ENCODE results near the gene RGL2. TPM values are rescaled to one million over a fixed set of nuclear protein-coding genes. Genes with fewer than 3 reads are reported as not detected.

RGL2 gene
- total RNA-seq, 1 experiment from 2014 or later, result 71.3 TPM

DNA sequence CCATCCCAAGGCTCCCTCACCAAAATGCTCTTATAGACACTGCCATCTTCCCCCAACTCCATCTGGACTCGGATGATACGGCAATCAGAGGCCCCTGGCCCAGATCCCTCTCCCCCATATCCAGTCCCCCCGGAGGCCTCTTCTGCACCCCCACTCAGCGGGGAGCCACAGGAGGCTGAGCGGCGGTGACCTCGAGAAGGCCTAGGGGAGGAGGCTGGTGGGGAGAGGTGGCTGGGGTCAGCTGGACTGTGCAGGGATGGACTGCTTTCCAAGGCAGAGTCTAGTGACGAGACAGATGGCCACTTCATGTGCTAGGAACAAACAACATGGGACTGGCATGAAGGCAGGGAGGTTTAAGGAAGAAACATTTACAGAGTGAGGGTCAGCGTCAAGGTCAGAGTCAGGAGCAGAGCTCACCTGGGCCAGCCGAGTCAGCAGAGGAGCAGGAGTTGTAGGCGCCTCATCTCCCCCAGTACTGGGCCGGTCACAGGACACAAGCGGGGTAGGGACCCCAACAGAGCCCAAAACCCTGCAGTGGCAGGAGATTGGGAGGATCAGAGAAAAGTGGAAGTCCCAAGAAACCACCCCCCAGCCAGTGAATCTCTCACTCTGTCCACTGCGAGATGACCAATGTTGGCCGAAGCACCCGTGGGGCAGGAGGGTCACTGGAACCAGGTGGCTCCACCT lies 5.6 kb downstream of the RGL2 start:
- H3K4me3 ChIP-seq (ENCODE audit: low read depth, low read length), result no peak overlapping the region
- TF ChIP-seq, protein P1, sequence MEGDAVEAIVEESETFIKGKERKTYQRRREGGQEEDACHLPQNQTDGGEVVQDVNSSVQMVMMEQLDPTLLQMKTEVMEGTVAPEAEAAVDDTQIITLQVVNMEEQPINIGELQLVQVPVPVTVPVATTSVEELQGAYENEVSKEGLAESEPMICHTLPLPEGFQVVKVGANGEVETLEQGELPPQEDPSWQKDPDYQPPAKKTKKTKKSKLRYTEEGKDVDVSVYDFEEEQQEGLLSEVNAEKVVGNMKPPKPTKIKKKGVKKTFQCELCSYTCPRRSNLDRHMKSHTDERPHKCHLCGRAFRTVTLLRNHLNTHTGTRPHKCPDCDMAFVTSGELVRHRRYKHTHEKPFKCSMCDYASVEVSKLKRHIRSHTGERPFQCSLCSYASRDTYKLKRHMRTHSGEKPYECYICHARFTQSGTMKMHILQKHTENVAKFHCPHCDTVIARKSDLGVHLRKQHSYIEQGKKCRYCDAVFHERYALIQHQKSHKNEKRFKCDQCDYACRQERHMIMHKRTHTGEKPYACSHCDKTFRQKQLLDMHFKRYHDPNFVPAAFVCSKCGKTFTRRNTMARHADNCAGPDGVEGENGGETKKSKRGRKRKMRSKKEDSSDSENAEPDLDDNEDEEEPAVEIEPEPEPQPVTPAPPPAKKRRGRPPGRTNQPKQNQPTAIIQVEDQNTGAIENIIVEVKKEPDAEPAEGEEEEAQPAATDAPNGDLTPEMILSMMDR (IDR thresholded peaks at IDR 0.05; ENCODE audit: insufficient read depth in 1 of 2, low read depth in 1 of 2, low read length in 1 of 2, severe bottlenecking in 1 of 2, unreplicated experiment in 1 of 2), result no peak
- POLR2A ChIA-PET, result no interaction called here
- CTCF ChIA-PET, result no interaction called here
- Mint-ChIP-seq H3K27ac (ENCODE audit: unreplicated experiment) (no peak overlapping the region), H3K27me3 (ENCODE audit: insufficient read depth, unreplicated experiment) (no peaks in the 10 kb centered on the region), H3K4me1 (ENCODE audit: low read depth, unreplicated experiment) (peaks cover 24% of the 10 kb centered on the region), H3K36me3 (ENCODE audit: insufficient read depth, unreplicated experiment) (peaks cover 56% of the 10 kb centered on the region), H3K9me3 (ENCODE audit: unreplicated experiment) (no peaks in the 10 kb centered on the region), H3K4me3 (ENCODE audit: unreplicated experiment) (no peak overlapping the region)
- H3K4me1 ChIP-seq, result peaks cover 20% of the 10 kb centered on the region
- intact Hi-C loops (cut with micrococcal nuclease; ENCODE audit: unreplicated experiment), result no loop called here
- no peak for DNase-seq
- no peaks in the 10 kb centered on the region for H3K27me3 ChIP-seq (replicated peaks; ENCODE audit: control insufficient read depth, insufficient read depth, low read length)
- peaks cover 2% of the 10 kb centered on the region; the same call in 1 of the 2 replicates for H3K36me3 ChIP-seq (ENCODE audit: control insufficient read depth, insufficient read depth, low read length)
- no peaks in the 10 kb centered on the region for H3K9me3 ChIP-seq
- BruUV-seq (replicated peaks), result no TSS peak

DNA sequence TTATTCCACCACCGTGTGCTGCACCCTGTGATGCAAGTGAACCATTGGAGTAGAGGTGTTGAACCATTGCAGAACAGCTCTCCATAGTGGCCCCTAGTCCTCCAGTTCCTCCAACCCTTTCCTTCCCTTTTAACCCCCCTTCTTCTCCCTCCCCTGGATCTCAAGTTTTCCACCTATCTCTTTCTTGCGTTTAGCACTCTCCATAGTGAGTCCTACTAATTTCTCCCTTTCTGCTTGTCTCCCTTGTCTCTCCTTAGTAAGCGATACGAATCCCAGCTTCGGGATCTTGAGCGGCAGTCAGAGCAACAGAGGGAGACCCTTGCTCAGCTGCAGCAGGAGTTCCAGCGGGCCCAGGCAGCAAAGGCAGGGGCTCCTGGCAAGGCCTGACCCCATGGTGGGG lies 8.3 kb downstream of the RGL2 start:
- ChIA-PET CTCF (interaction anchor here (1.0 kb wide), 1 partner anchor 9 kb away, joined by 7 read pairs; the partner anchor contains the start of gene RGL2), POLR2A (interaction anchor here (2.3 to 2.5 kb wide), 2 partner anchors 27 to 319 kb away, joined by 8 to 22 read pairs; partner anchors contain the start of gene ZBTB22)
- Histone ChIP-seq H3K4me3 (ENCODE audit: low read depth, low read length) (peak overlapping the region; percentile 65), H3K36me3 (ENCODE audit: control insufficient read depth, insufficient read depth, low read length) (0 out of 2 replicates have a peak, but pooled peaks cover 2% of the 10 kb centered on the region), H3K27me3 (replicated peaks; ENCODE audit: control insufficient read depth, insufficient read depth, low read length) (no peaks in the 10 kb centered on the region), H3K9me3 (no peaks in the 10 kb centered on the region), H3K4me1 (peaks cover 7% of the 10 kb centered on the region; the same call in 1 of the 2 replicates)
- Mint-ChIP-seq H3K36me3 (ENCODE audit: insufficient read depth, unreplicated experiment) (peaks cover 57% of the 10 kb centered on the region), H3K4me3 (ENCODE audit: unreplicated experiment) (peak overlapping the region; percentile 87), H3K4me1 (ENCODE audit: low read depth, unreplicated experiment) (peaks cover 15% of the 10 kb centered on the region), H3K27me3 (ENCODE audit: insufficient read depth, unreplicated experiment) (no peaks in the 10 kb centered on the region), H3K27ac (ENCODE audit: unreplicated experiment) (peak overlapping the region; percentile 94), H3K9me3 (ENCODE audit: unreplicated experiment) (no peaks in the 10 kb centered on the region)
- TF ChIP-seq, protein P1 (IDR thresholded peaks at IDR 0.05; ENCODE audit: insufficient read depth in 1 of 2, low read depth in 1 of 2, low read length in 1 of 2, severe bottlenecking in 1 of 2, unreplicated experiment in 1 of 2), result no peak
- intact Hi-C loops (cut with micrococcal nuclease; ENCODE audit: unreplicated experiment), result no loop called here
- no TSS peak for BruUV-seq (replicated peaks)
- DNase-seq, result no peak

DNA sequence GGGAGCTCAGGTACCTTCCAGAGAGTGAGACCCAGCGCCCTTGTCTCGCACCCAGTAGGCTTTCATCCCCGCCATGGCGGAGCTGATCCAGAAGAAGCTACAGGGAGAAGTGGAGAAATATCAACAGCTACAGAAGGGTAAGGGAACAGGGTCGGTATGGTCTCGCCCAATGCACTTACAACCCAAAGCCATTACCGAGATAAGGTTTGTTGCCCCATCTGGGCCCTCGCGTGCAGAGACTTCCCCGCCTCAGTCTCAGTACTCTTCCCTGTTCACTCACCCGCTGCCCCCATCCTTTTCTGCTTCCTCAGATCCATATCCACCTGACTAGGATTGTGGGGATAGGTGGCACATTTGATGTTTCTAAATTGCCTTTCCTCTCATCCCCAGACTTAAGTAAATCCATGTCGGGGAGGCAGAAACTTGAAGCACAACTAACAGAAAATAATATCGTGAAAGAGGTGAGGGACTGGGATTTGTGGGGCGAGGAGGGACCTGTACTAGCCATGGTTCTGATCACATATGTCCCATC lies 8.9 kb downstream of the RGL2 start:
- no peaks in the 10 kb centered on the region for H3K9me3 Mint-ChIP-seq (ENCODE audit: unreplicated experiment)
- POLR2A ChIA-PET, result interaction anchor here (0.5 to 2.5 kb wide), 7 partner anchors 8 to 1460 kb away, joined by 3 to 22 read pairs (median 9); partner anchors contain the start of genes B3GALT4, RGL2, RPS18 and VPS52
- 0 out of 2 replicates have a peak, but pooled peaks cover 2% of the 10 kb centered on the region for H3K36me3 ChIP-seq (ENCODE audit: control insufficient read depth, insufficient read depth, low read length)
- peaks cover 7% of the 10 kb centered on the region; the same call in 1 of the 2 replicates for H3K4me1 ChIP-seq
- H3K27ac Mint-ChIP-seq (ENCODE audit: unreplicated experiment), result peak overlapping the region; percentile 94
- no peaks in the 10 kb centered on the region for H3K9me3 ChIP-seq
- no peak for DNase-seq
- H3K27me3 Mint-ChIP-seq (ENCODE audit: insufficient read depth, unreplicated experiment), result no peaks in the 10 kb centered on the region
- TSS peak; percentile 88 for BruUV-seq (replicated peaks)
- H3K4me3 ChIP-seq (ENCODE audit: low read depth, low read length), result peak overlapping the region; percentile 65
- peak overlapping the region; percentile 87 for H3K4me3 Mint-ChIP-seq (ENCODE audit: unreplicated experiment)
- H3K27me3 ChIP-seq (replicated peaks; ENCODE audit: control insufficient read depth, insufficient read depth, low read length), result no peaks in the 10 kb centered on the region
- CTCF ChIA-PET, result interaction anchor here (0.5 to 2.2 kb wide), 5 partner anchors 10 to 1488 kb away, joined by 3 to 9 read pairs (median 4); partner anchors contain the start of genes B3GALT4 and RGL2
- TF ChIP-seq, protein P1 (IDR thresholded peaks at IDR 0.05; ENCODE audit: insufficient read depth in 1 of 2, low read depth in 1 of 2, low read length in 1 of 2, severe bottlenecking in 1 of 2, unreplicated experiment in 1 of 2), result no peak
- intact Hi-C loops (cut with micrococcal nuclease; ENCODE audit: unreplicated experiment), result loop anchor here (1.0 kb wide), 1 partner anchor 7 kb away; no protein-coding TSS in a partner anchor
- H3K4me1 Mint-ChIP-seq (ENCODE audit: low read depth, unreplicated experiment), result peaks cover 13% of the 10 kb centered on the region
- peaks cover 63% of the 10 kb centered on the region for H3K36me3 Mint-ChIP-seq (ENCODE audit: insufficient read depth, unreplicated experiment)

All from Caco-2 (cell line).